GM03348 (cell line): Measurements from ENCODE around the gene MYMK.
A peak's percentile ranks its signal among the peaks of the same experiment; 100 is the strongest.

Source experiments
- DNase-seq: peaks from one replicate; pipeline ENCODE4 v3.0.0; 2012; ENCODE audit warnings: low spot score

Gene MYMK

DNA sequence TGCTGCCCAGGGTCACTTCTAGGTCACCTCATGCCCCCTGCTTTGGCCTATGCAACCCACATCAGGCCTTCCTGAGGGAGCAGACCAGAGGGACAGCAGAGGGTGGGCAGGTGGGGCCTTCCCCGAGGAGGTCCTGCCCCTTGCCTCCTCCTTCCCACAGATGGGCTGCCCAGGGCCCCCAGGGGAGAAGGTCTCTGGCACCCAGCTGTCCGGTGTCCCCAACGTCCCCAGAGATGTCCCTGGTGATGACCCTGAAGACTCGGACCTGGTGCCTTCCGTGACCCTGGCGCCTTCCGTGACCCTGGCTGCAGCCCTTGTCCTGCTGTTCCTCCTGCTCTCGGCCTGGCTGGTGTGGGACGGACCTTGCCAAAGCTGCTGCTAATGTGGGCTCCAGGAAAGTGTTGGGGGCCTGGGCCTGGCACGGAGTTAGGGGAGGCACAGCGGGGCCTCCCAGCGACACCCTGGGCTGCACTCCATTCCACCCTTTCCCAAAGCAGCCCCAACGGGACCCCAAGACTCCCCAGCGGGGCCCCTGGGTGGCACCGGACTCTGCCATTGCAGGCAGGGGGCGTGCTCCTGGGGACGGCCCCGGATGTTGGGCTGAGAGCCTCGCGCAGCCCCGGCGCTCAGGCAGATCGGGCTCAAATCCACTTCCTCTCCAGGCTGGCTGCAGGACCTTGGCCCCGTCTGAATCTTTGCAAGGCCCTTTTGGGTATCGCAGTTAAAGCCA is 39.1 kb downstream of the MYMK start:
- DNase-seq, result no peak

DNA sequence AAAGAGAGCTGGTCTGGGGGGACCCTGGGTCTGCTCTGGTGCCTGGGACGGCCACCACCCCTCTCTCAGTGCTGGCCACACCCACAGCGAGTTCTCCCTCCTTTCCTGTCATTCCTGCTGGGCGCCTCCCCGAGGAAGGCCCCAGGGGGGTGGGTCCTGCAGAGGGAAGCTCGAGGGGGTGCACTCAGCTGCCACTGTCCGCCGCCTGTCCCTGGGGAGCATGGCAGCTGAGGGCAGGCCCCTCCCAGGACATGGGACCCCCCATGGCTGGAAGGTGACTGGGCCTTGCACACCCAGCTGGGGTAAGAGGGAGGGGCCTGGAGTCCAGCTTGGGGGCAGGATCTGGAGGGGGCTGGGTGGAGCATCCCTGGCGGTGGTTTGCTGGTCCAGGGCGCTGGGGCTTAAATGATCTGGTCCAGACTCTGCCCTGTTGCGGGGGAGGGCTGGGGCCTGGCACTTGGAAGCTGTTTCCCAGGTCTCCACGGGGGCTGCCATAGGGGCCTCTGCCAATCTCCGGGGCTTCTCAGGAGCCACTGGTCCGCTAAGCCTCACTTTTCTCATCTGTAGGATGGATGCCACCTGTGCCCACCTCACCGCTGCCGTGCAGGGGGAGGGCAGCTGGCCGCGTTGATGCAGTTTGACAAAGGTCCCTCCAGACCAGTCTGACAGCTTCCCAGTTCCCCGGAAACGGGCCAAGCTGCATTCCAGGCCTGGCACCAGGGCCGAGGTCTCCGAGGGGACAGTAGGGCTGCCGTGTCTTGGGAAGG is 39.9 kb downstream of the MYMK start:
- no peak for DNase-seq

DNA sequence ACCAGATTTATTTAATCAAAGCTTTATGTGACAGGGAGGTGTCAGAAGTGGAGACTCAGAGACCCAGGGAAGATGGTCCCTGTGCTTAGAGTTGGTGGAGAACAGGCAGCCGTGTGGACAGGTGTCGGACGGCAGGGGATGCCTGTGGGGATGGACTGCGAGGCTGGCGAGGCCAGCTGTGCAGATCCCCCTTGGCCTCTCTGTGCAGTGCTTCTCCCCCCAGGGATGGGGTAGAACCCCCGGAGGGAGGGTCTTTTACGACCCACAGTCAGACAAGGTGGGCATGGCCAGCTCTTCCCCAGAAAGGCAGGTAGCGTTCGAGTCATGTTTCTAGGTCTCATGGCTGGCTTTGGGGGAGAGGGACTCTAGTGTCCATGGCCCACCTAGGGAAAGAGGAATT is 41.1 kb downstream of the MYMK start:
- no peak for DNase-seq

DNA sequence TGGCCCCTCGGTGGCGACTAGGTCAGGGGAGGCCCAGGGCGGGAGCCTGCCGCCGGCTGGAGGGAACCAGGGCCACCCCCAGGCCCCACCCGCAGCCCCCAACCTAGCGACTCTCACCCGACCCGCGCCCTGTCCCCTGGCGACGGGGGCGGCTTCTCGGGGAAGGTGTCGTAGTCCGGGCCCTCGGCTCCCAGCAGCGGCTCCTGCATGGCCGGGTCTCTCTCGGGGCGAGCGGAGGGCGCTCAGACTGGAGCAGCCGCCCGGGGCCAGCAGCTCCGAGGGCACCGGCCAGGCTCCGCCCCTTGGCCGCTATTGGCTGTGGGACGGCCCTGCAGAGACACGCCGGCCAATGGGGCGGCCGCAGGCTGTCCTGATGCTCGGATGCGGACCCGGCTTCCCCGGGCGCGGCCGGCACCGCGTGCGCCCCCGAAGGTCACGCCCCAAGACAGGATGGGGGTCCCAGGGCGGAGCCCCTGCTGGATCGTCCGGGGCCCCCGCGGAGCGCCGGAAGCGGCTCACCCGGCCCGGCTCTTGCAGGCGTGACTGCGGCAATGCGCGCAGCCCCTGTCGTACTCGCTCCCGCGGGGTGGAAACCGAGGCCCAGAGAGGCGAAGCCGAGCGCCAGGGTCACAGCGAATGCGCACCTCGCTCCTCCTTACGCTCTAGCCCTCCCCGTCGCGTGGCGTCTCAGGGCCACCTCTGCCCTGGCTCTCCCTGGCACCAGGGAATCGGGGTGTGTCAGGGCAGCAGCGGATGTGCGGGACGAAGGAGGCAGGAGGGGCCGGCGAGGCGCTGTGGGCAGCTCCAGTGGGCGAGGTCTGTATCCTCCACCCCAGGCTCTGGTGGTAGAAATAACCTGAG is 45.7 kb downstream of the MYMK start, which contains the start of gene SLC2A6:
TSS of gene SLC2A6 (minus strand) at position 249 of the 861 bp plus-strand sequence. CDS start at position 209, 40 bp downstream.
- peak; percentile 99 for DNase-seq

DNA sequence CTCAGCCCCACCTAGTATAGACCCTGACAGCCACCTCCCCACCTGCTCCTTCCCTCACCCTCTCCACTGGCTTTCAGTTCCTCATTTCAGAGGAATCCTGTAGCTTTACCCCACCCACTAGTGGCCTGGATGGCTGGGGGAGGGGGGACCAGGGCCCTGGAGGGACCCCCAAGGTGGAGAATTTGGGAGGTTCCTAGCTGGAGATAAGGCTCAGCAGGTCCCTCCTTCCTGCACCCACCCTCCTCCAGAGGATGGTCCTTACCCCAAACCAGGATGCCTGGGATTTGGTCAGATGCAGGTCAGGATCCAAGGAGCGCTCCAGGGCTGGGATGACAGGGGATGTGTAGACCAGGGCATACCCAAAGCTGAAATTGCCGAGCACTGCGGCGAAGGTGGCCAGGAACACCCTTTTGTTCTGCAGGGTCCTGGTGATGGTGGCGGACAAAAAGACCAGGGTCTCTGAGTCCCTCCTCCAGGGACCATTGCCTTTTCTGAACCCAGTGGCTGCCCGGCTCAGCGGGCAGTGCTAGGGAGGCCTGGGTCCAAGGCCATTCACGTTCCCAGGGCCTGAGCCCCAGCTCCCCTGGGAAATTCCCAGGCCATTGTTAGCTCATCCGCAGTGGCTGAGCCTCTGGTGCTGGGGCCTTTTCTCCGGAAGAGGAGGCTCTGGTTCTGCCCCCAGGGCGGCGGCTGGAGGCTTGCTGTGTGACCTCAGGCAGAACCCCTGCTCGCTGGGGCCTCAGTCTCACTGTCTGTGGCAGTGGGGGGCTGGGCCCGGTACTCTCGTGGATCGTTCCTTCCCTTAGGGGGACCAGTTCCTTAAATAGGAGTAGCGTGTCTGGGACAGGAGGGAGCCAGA is 46.5 kb downstream of the MYMK start:
- DNase-seq, result peak; percentile 39

DNA sequence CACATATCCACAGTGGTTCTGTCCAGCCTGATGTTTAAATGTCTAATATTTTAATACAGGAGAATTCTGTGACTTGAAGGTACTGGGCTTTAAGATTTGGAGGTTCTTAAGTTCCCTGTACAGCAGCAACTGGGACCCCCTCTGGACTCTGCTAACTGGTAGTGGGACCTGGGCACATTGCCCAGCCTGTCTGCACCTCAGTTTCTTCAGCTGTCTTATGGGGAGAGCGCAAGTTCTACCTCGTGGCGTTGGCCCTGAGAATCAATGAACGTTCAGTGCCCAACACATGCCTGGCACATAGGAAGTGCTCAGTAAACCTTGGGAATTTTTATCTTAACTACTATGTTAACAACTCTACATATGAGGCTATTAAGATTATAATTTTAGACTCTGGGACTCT is 47.3 kb downstream of the MYMK start:
- DNase-seq, result no peak

DNA sequence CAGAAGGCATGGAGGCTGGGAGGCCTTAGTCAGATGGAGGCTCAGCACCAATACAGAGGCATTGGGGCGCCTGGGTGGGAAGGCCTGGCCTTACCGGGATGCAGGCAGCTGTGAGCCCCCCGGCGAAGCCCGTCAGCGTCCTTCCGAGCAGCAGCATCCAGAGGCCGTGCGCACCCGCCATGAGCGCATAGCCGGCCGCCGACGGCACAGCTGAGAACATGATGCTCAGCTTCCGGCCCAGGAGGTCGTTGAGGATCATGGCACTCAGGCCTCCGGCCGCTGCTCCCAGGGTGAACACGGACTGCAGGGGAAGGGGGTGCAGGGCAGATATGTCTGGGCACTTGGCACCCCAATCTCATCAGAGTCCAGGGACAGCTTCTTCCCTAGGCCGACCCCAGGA is 47.8 kb downstream of the MYMK start:
- no peak for DNase-seq

DNA sequence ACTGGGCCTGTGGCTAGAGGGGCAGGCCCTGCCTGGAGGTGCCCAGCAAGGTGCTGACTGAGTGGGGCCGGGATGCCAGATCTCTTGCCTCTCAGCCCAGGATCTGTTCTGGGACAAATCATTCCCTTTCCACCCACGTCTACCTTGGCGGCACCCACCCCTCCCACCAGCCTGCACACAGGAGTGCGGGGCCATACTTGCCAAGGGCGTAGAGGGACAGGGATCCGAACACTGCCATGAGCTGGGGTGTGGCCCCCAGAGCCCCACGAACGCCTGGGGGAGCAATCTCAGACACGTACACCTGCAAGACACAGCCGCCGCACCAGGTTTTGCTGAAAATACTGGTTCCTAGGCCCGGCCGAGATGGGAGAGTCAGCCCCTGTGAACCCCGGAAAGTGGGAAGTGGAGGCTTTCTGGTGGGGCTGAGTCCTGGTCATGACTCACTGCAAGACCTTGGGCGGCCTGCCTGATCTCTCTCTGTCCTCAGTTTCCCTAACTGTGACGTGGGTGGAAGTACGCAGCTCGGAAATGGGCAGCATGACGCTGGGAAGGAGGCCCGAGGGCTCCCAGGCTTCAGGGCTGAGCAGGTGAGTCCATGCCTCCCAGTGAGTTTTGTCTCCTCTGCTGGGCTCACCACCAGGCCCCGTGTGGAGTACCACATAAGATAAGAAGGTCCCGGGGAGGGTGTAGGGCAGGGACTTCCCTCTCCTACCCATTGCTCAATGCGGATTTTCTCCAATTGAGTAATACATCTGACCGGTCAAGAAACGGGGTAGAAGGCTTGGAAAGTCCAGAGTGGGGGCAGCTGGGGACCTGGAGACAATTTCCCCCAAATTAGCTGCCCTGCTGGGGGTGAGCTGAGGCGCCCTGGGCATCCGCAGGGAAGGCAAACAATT is 48.5 kb downstream of the MYMK start:
- no peak for DNase-seq

DNA sequence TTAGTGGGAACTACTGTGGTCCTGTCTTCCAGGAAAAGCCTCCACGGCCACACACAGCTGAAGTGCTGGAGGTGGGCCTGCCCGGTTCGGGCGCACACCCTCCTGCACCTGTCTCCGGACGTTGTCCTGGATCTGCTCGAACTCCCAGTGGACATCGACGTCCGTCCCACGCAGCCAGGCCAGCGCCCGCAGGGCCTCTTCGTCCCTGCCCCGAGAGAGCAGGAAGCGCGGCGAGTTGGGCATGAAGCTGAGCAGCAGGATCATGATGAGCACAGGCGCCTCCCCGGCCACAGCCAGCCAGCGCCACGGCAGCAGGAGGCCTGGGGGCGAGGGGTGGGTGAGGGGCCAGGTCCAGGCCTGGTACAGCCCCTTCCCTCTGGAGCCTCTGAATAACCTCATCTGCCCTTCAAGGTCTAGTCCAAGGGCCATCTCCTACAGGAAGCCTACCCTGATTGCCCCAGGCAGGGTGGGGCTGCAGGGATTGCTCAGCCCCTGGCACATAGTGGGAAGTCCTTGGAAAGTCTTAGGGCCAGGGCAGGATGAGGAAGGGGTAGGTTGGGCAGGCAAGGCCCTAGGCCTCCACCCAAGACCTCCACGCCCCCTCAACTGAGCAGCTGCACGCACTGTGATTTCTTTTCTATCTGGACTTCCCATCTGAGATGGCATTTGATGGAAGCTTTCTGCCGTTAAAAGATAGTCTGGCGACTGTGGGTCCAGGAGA is 49.3 kb downstream of the MYMK start:
- no peak for DNase-seq

DNA sequence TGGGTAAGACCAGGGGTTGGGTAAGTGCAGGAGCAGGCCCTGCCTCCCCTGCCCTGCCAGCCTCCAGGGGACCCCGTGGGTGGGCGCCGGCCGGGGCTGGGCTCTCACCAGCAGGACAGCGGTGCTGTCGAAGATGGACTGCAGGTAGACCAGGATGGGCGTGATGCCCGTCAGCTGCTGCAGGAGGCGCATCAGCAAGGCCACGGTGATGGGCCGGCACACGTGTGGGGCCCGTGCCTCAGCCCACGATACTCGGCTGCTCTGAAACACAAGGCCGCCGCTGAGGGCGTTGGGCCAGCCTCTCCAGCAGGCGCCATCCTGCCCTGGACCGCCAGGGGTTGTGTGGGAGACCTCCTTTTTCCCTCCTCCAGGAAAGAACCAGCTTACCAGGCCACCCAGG is 49.9 kb downstream of the MYMK start:
- DNase-seq, result no peak

DNA sequence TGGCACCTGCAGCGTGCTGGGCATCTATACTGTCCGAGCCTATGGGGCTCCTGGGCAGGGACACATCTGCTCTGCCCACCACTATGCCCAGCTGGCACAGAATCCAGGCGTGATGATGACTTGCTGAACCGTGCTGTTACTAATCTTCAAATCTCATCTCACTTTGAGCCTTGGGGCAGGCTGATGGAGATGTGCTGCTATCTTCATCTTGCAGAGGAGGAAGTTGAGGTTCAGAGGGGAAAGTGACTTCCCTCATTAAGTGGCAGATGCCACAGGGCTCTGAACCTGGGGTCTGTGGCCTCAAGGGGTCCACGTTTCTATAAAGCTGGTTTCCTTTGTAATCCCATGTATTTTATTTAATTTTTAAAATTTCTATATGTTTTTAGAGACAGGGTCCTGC is 50.5 kb downstream of the MYMK start:
- no peak for DNase-seq

DNA sequence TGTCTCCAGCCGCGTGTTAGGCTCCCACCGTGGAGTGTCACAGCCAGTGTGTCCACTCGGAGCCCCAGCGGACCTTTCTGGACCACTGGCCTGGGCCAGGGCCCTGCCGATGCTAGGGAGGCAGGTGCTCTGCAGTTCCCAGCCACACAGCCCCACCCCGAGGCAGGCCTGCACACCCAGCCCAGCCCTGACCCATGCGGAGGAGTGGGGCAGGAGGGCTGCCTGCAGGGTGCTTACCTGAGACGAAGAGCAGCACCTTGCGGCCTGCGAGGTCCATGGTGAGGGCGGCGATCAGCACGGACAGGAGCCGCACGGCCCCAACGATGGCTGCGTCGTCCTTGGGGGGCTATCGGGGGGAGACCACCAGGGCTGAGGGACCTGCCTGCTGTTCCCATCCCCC is 51.0 kb downstream of the MYMK start:
- DNase-seq, result no peak

DNA sequence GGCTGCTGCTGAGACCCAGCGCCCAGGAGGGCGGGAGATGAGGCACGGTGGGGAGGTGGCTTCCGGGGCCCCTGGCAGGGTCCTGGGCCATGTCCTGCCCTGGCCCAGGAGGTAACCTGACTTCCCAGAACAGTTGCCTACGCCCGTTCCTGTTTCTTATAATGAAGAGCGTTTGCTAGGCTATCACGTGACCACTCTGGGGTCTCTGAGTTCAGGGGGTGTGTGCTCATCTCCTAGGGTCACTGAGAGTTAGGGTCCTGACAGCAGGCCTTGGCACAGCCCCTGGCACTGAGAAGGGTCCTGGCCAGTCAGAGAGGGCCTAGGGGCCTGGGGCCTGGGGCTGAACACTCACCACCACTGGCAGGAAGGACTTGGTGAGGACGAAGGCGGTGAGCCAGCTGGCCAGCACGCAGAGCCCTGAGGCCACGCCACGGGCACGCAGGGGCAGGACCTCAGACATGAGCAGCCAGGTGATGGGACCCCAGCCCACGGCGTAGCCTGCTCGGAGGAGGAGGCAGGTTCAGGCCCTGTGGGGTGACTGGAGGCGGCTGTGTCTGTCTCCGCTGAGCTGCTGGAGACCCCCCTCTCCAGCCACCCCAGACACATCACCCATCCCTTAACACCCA is 51.9 kb downstream of the MYMK start:
- DNase-seq, result no peak

DNA sequence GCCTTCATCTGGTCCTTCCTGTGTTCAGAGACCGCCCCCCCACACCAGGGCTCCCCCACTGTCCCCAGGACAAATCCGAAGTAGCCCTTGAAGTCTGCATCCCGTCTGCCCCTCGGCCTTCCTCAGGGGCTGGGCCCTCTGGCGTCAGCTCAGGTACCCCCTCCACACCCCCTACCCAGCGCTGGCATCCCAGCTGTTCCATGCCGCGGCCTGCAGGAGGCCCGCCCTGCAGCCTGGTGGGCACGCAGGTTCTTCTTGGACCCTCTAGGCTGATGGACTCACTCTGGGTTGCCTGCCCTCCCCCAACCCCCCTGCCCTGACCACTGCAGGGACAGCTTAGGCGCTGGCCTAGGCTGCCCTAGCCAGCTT is 52.5 kb downstream of the MYMK start:
- DNase-seq, result no peak

DNA sequence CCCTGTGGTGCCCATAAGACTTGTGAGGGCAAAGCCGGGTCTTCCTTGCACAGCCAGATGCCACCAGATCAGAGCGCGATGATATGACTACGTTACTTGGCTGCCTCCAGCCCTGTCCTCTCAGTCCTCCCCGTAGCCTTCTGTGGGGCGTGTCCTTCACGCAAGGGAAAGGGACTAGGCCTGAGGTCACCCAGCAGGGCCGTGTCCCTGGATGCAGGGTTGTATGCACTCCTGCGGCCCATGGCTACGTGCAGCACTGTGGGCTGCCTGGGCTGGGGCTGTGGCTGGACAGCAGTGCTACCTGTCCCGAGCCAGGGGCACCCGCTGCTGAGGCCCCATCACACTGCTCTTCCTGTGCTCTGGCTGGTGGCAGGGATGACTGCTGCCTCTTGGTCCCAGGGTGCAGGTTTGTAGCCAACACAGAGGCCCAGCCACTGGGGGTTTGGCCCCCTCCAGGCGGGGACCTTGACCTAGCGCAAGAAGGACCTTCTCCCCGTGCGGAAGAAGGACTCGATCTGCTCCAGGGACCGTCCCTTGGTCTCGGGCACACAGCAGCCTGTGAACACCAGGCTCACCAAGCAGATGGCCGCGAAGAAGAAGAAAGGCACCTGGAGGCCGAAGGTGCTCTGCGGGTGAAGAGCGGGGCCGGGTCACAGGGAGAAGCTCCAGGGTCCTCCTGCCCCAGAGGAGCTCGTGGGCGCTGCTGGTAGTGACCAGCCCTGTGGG is 53.0 kb downstream of the MYMK start:
- no peak for DNase-seq

DNA sequence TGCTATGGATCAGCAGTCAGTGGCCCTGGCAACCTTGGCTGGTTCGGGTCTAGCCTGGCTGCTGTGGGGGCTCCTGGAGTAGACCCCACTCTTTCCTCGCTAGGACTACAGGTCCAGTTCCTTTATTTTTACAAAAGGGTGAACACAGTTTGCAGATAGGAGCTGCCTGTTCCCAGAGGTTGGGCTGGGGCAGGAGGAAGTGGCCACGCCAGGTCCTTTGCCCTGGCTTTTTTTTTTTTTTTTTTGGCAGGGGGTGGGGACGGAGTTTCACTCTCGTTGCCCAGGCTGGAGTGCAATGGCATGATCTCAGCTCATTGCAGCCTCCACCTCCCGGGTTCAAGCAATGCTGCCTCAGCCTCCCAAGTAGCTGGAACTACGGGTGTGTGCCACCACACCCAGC is 53.8 kb downstream of the MYMK start:
- DNase-seq, result no peak

DNA sequence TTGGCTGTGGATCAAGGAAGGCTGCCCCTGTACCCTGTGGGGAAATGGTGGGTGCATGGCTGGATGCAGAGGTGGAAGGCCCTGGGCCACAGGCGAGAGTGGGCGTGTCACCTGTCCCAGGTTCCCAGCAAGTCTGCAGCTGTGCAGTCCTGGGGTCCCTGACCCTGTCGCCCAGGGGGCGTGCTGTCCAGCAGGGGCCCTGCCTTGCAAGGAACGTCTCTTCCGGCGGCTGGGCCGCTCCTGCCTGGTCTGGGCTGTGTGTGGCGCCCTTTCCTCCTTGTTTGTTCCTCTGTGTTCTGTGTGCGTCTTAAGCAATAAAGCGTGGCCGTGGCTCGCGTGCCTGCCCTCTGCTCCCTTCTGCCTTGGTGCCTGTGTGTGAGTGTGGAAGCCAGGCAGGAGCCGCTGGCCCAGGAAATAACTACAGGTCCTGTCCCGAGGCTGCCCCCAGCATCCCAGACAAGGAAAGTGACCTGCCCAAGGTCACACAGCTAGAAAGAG is 54.3 kb downstream of the MYMK start:
- no peak for DNase-seq

DNA sequence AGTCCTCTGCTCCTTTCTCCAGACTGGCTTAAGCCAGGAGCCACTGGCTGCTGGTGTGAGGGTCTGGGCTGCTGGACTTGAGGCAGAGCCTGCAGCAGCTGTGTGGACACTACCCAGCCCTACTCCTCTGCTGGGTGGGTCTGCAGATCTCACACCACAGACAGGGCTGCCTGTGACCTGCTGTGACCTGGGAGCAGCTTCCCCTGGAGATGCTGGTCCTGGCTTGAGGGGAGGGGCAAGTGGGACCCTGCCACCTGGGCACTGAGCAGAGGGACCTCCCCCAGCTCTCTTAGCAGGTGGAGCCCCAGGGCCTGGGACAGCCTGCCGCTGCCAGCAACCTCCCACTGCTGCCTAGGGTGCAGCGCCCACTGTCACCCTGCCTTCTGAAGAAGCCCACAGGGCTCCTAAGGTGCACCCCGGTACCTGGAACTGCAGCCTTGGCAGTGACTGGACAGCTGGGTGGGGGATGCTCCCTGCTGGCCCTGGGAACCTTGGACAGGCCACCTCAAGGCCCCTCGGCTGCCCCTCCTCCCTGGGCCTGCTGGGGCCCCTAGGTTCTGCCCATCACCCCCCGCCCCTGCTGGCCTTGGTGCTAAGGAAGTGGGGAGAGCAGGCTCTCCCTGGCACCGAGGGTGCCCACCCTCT is 55.9 kb downstream of the MYMK start:
- no peak for DNase-seq
